OCI-LY3 (cell line): ENCODE data around the gene TAF5L.

ENCODE experiments used
- CTCF ChIP-seq: fragments of 200-600, 300-600 bp; sonication (generic); IDR thresholded peaks from 2 replicates; pipeline ENCODE4 v1.5.1; 2014; ENCODE audit warnings: antibody characterized with exemption, low read length, low read depth
- EZH2phosphoT487 ChIP-seq: fragments of 200-600 bp; shearing (Covaris generic); IDR thresholded peaks from 2 replicates; pipeline ENCODE4 v1.6.1; 2018; ENCODE audit warnings: antibody characterized with exemption, mixed run types, low read depth

GRCh38 chr1:229563241-229563640, 62.7 kb downstream of the TAF5L start:
- TF ChIP-seq CTCF (no peak), EZH2phosphoT487 (no peak)
